ENCODE measurements around the gene GRM2.

GRCh38 chr3:51662456-51662855 is 44.4 kb upstream of the GRM2 start:
- TF ChIP-seq POLR2A (IDR thresholded peaks at IDR 0.05) (no peak), CTCF (IDR thresholded peaks at IDR 0.05) (no peak), EP300 (IDR thresholded peaks at IDR 0.05) (no peak)

Data from tibial nerve (tissue), 4 donors.